Epithelial cell of esophagus (primary cell): ENCODE data around the gene RPS10.
A peak's percentile ranks its signal among the peaks of the same experiment; 100 is the strongest.

Source experiments
- DNase-seq: peaks from one replicate; pipeline ENCODE4 v3.0.0; 2010; ENCODE audit warnings: low read depth
- H3K4me3 ChIP-seq: 2 replicates; pipeline ENCODE4 v1.5.1; 2011; ENCODE audit warnings: mild to moderate bottlenecking, low read length, control low read depth
- CTCF ChIP-seq: IDR thresholded peaks from 2 replicates; pipeline ENCODE4 v1.5.1; 2011; ENCODE audit warnings: low read depth, mild to moderate bottlenecking, low read length, control low read depth, inconsistent platforms; ENCODE audit not compliant: insufficient read depth; ENCODE audit errors: missing control alignments

Gene RPS10

GRCh38 chr6:34447910-34448309, 22.0 kb upstream of the RPS10 start:
- no peak overlapping the region for H3K4me3 ChIP-seq
- DNase-seq: no peak
- TF ChIP-seq CTCF: no peak

GRCh38 chr6:34447386-34447785, 21.5 kb upstream of the RPS10 start:
- no peak overlapping the region for H3K4me3 ChIP-seq
- DNase-seq: no peak
- TF ChIP-seq CTCF: no peak

GRCh38 chr6:34445313-34445860, 19.5 kb upstream of the RPS10 start:
- no peak overlapping the region for H3K4me3 ChIP-seq
- peak; percentile 36 for DNase-seq
- TF ChIP-seq CTCF: no peak

GRCh38 chr6:34441526-34441925, 15.7 kb upstream of the RPS10 start:
- H3K4me3 ChIP-seq: no peak overlapping the region
- no peak for TF ChIP-seq CTCF
- no peak for DNase-seq

- no peak for TF ChIP-seq CTCF
- DNase-seq: no peak
- H3K4me3 ChIP-seq: no peak overlapping the region
These were observed 13.6 kb upstream of the RPS10 start for GRCh38 chr6:34439442-34439841.

GRCh38 chr6:34438705-34439104, 12.8 kb upstream of the RPS10 start:
- H3K4me3 ChIP-seq: no peak overlapping the region
- DNase-seq: no peak
- no peak for TF ChIP-seq CTCF

GRCh38 chr6:34437644-34437970, 11.7 kb upstream of the RPS10 start:
- H3K4me3 ChIP-seq: no peak overlapping the region
- DNase-seq: no peak
- TF ChIP-seq CTCF: no peak
